DMS 273 (cell line): Measurements from ENCODE around the gene EIF4E2.
"Not testable (repeated sequence)": the region's sequence is repeated elsewhere in the genome, so short reads cannot be mapped to it uniquely, and the experiment has no call there.

Source experiments
- DNase-seq: peaks from one replicate; lab custom pipeline; 2025; ENCODE audit not compliant: unreplicated experiment; lab: John Stamatoyannopoulos, UW

Gene EIF4E2

DNA sequence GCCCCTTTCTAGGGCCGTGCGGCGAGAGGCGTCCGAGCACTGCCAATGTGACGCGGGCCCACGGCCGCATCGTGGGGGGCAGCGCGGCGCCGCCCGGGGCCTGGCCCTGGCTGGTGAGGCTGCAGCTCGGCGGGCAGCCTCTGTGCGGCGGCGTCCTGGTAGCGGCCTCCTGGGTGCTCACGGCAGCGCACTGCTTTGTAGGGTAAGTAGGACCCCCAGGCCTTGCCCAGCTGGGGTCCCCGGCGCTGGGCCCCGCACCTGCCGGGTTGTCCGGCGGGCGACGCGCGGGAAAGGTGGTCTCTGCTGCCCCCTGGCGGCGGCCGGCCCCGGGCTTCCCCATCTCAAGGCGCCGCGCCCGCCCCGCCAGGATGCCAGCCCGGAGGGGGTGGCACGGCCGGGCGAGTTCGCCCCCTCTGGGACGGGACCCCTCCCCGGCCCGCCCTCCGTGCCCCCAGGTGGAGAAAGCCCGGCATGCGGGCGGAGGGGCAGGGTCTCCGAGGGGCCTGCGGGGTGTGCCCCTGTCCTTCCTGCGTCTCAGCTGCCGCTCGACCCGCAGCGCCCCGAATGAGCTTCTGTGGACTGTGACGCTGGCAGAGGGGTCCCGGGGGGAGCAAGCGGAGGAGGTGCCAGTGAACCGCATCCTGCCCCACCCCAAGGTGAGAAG, 28.4 kb upstream of the EIF4E2 start:
- peak; percentile 75 for DNase-seq

- DNase-seq, result peak; percentile 64
These were observed 27.7 kb upstream of the EIF4E2 start for GRCh38 chr2:232522623-232523401.

DNA sequence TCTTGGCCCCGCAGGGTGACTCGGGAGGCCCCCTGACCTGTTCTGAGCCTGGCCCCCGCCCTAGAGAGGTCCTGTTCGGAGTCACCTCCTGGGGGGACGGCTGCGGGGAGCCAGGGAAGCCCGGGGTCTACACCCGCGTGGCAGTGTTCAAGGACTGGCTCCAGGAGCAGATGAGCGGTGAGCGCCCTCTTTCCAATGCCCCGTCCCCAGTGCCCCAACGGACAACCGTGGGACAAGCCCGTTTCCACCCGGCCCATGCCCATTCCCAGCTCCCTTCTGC, 27.1 kb upstream of the EIF4E2 start:
- peak; percentile 70 for DNase-seq

DNA sequence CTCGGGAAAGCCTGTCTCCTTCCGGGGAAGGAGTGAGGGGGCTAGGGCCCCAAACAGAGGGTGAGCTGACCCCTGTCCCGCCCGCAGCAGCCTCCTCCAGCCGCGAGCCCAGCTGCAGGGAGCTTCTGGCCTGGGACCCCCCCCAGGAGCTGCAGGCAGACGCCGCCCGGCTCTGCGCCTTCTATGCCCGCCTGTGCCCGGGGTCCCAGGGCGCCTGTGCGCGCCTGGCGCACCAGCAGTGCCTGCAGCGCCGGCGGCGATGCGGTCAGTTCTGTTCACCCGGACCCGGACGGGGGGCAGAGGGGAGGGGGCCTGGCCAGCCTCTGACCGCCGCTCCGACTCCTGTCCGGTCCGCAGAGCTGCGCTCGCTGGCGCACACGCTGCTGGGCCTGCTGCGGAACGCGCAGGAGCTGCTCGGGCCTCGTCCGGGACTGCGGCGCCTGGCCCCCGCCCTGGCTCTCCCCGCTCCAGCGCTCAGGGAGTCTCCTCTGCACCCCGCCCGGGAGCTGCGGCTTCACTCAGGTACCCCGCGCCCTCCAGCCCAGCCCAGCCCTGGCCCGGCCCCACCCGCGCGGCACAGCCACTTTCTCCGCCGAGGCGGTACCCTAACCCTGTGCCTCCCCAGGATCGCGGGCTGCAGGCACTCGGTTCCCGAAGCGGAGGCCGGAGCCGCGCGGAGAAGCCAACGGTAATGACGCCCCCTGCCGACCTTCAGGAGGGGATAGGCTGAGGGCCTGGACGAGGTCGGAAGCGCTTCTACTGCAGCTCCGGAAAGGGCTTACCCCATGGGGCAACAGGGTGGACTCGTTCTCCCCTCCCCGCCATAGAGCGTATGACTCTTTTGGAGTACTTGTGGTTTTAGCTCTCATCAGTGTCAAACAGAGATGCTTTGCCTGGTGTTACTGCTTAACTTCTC, 26.5 kb upstream of the EIF4E2 start:
- DNase-seq, result peak; percentile 88

GRCh38 chr2:232524771-232525170, 25.7 kb upstream of the EIF4E2 start:
- DNase-seq, result no peak

GRCh38 chr2:232525199-232525598, 25.3 kb upstream of the EIF4E2 start:
- DNase-seq, result peak; percentile 62

DNA sequence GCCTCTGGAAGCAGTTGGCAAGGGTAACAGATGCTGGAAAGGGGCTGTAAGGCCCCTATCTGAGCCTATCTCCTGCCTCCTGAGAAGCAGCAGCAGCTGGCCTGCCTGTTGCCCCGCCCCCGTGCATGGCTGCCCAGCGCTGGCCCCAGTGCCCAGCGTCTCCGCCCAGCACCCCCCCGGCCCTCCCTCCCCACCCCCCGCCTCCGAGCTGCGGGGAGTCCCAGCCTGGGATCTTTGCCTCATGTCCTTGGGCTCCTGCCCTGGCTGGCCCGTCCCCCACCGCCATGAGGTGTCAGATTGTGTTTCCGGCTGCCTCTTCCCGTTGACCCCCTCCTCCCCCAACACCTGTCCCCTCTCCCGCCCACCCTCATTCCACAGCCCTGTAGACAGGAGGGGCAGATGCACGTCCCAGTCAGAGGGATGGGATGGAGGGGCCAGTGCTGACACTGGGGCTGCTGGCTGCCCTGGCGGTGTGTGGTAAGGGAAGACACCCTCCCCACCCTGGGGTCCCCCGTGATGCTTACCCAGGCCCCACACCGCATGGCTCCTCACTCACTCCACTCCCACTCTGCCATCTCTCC, 24.6 kb upstream of the EIF4E2 start, which contains the start of gene CHRND:
CHRND (plus strand) TSS at position 370 of the 581 bp plus-strand sequence; CDS start at position 426, 56 bp downstream.
- peak; percentile 95 for DNase-seq

GRCh38 chr2:232526372-232526941, 24.0 kb upstream of the EIF4E2 start:
- peak; percentile 49 for DNase-seq

GRCh38 chr2:232527905-232528470, 22.5 kb upstream of the EIF4E2 start:
- no peak for DNase-seq

DNA sequence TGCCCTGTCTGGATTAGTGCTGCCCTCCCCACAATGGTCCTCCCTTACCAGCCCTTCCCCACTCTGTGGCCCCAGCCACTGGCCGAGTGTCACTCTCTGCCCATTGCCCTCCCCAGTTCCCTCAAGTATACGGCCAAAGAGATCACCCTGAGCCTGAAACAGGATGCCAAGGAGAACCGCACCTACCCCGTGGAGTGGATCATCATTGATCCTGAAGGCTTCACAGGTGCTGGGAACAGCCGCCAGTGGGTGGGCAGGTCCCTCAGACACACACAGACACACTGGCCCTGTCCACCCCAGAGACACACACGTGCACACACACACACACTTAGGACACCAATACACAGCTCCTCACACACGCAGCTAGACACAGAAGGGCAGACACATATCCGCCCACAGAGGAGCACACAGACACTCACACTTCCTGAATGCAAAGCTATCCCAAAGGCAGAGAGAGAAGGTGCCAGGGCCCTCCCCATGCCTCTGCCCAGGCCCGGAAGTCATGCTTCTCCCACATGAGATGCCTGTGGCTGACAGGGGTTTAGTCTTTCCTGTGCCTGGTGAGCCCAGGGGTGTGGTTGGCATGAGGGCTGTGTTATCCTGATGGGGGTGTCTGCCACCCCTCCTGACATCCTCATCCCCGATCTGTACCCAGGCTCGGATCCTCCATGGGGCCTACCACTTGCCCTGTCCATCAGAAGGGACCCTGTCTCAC, 21.6 kb upstream of the EIF4E2 start:
- no peak for DNase-seq

DNA sequence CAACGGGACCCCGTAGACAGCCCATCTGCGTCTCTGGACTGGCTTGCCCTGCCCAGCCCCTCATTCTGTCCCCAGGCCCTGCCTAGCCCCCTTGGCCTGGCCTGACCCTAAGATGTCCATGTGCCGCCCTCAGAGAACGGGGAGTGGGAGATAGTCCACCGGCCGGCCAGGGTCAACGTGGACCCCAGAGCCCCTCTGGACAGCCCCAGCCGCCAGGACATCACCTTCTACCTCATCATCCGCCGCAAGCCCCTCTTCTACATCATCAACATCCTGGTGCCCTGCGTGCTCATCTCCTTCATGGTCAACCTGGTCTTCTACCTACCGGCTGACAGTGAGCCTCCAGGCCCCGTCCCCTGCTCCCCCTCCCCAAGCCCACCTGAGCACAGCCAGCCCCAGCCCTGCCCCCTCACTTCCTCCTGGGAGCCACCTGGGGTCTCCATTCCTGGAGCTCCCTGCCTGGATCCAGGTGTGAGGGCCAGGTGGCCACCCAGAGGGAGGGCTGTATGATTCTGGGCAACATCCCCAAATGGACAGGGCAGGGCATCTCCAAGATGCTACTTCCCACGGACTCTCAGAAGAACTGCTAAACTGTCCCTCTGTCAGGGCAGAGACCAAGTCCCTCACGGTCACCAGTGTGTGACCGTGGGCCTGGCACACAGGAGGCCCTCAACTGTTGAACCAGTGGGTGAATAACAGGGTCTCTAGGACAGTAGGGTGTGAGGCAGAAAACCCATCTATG, 20.5 kb upstream of the EIF4E2 start:
- no peak for DNase-seq

DNA sequence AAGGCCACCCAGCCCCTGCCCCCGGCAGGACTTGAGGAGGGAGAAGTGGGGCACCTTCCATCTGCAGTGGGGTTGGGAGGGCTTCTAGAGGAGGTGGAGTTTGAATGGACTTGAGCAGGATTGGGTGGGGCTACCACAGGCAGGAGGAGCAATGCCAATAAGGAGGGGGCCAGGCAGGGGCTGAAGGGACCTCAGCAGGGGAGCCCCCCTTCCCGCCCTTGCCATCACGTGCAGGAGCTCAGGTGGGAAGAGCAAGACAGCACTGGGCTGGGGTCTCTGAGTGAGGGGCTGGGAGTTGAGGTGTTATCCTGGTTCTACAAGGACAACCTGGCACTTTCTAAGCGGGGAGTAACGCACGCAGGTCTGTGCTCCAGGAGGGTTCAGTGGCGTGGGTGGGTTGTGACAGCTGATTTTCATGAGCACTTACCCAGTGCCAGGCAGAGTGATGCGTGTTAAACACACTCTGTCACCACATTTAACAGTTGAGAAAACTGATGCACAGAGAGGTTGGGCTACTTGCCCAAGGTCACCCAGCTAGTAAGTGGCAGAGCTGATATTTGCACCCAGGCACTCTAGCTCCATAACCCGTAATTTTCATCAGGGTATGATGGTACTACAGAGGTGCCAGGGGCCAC, 19.7 kb upstream of the EIF4E2 start:
- DNase-seq, result no peak

GRCh38 chr2:232532419-232532818, 18.1 kb upstream of the EIF4E2 start:
- peak; percentile 29 for DNase-seq

DNA sequence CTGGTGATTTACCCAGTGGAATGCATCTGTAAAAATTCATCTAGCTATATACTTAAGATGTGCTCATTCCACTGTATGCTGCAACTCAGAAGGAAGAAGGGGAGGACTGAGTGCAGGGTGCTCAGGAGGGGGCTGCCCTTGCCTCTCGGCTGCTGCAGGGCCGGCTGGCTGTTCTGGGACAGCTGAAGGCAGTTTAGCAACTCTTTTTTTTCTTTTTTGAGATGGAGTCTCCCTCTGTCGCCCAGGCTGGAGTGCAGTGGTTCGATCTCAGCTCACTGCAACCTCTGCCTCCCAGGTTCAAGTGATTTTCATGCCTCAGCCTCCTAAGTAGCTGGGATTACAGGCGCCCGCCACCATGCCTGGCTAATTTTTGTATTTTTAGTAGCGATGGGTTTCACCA, 17.7 kb upstream of the EIF4E2 start:
- DNase-seq, result not testable (repeated sequence)

DNA sequence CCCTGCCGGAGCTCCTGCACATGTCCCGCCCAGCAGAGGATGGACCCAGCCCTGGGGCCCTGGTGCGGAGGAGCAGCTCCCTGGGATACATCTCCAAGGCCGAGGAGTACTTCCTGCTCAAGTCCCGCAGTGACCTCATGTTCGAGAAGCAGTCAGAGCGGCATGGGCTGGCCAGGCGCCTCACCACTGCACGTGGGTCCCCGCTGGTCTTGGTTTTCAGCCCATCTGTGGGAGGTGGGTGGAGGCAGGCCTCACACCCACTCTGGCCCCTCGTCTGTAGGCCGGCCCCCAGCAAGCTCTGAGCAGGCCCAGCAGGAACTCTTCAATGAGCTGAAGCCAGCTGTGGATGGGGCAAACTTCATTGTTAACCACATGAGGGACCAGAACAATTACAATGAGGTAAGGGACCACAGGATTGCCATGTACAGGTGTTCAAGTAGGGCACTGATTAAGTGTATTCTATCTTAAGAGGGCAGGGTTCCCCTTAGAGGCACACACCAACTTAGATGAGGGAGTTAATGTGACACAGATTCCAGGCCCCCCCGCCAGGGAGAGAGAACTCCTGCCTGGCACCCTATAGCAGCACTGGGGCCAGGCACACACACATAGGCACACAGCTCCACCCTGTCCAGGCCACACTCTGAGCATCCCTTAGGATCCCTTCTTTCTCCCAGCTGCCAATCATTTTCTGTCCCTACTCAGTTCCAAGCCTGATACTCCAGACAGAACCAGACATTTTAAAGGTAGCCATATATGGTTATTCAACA, 16.4 kb upstream of the EIF4E2 start:
- DNase-seq, result no peak

GRCh38 chr2:232534940-232535651, 15.4 kb upstream of the EIF4E2 start:
- no peak for DNase-seq

- peak; percentile 58 for DNase-seq
These were observed 14.5 kb upstream of the EIF4E2 start for GRCh38 chr2:232535761-232536530.
